GM04503 (cell line): Measurements from ENCODE around the gene CATSPER1.

Source experiments
- DNase-seq: peaks from one replicate; pipeline ENCODE4 v3.0.0-alpha.2; 2012; ENCODE audit warnings: low read depth

The CATSPER1 gene

GRCh38 chr11:66002648-66003225 lies 23.5 kb downstream of the CATSPER1 start:
- DNase-seq: no peak

GRCh38 chr11:66001942-66002647 lies 24.2 kb downstream of the CATSPER1 start, which contains the start of the genes BANF1 and EIF1AD:
Gene BANF1 (plus strand): TSS chr11:66002503. CDS start chr11:66003251, 748 bp downstream.
Gene EIF1AD (minus strand): TSS chr11:66002157. CDS start chr11:66000389, 1,768 bp downstream.
- peak; percentile 93 for DNase-seq

GRCh38 chr11:65997286-65997685 lies 29.0 kb downstream of the CATSPER1 start:
- no peak for DNase-seq

- no peak for DNase-seq
Observed at GRCh38 chr11:65992056-65992455, 34.2 kb downstream of the CATSPER1 start.

- peak; percentile 78 for DNase-seq
Observed at GRCh38 chr11:65988791-65989592, 37.3 kb downstream of the CATSPER1 start.

- no peak for DNase-seq
Observed at GRCh38 chr11:65987336-65987735, 38.9 kb downstream of the CATSPER1 start.

- DNase-seq: no peak
Observed at GRCh38 chr11:65983589-65983987, 42.7 kb downstream of the CATSPER1 start.

GRCh38 chr11:65982824-65983588 lies 43.3 kb downstream of the CATSPER1 start:
- DNase-seq: no peak

- no peak for DNase-seq
Observed at GRCh38 chr11:65981972-65982823, 44.1 kb downstream of the CATSPER1 start.

GRCh38 chr11:65981101-65981740 lies 45.1 kb downstream of the CATSPER1 start:
- DNase-seq: no peak

GRCh38 chr11:65979261-65979759 lies 47.0 kb downstream of the CATSPER1 start:
- DNase-seq: no peak

GRCh38 chr11:65978391-65979238 lies 47.7 kb downstream of the CATSPER1 start:
- no peak for DNase-seq

- no peak for DNase-seq
Observed at GRCh38 chr11:65977621-65978390, 48.5 kb downstream of the CATSPER1 start.

GRCh38 chr11:65976216-65977176 lies 49.8 kb downstream of the CATSPER1 start:
- DNase-seq: no peak

GRCh38 chr11:65975771-65976170 lies 50.5 kb downstream of the CATSPER1 start:
- no peak for DNase-seq

- no peak for DNase-seq
Observed at GRCh38 chr11:65973439-65974110, 52.7 kb downstream of the CATSPER1 start.

- DNase-seq: no peak
Observed at GRCh38 chr11:65972116-65972515, 54.2 kb downstream of the CATSPER1 start.
